ENCODE measurements around the gene DIPK2A.

- TF ChIP-seq CTCF (conservative IDR thresholded peaks at IDR 0.05; ENCODE audit: low read depth, low read length) = no peak
- no peak for TF ChIP-seq POLR2A (IDR thresholded peaks at IDR 0.05; ENCODE audit: low read depth, low read length)
- TF ChIP-seq SMC3 (IDR thresholded peaks at IDR 0.05; ENCODE audit: low read depth, low read length) = no peak
- TF ChIP-seq RAD21 (IDR thresholded peaks at IDR 0.05; ENCODE audit: low read length) = no peak
- TF ChIP-seq CEBPB (IDR thresholded peaks at IDR 0.05; ENCODE audit: low read depth, low read length) = no peak
- TF ChIP-seq USF2 (IDR thresholded peaks at IDR 0.05; ENCODE audit: low read depth, low read length) = no peak
- no peak for TF ChIP-seq CHD1 (IDR thresholded peaks at IDR 0.05; ENCODE audit: low read depth, low read length)
Measured at GRCh38 chr3:144011251-144011799, 39.7 kb downstream of the DIPK2A start.

Measured in IMR-90 (cell line).